Measurements from ENCODE around the gene CRACR2B. TPM values are rescaled to one million over a fixed set of nuclear protein-coding genes. Genes with fewer than 3 reads are reported as not detected.

The CRACR2B gene
- total and polyA plus RNA-seq, 2 of the 13 experiments (the other 11 are each of a cell fraction or from before 2014, with no cell fraction given), result 14.9 to 21.0 TPM

- TF ChIP-seq POGK (CRISPR knock-in tag; conservative IDR thresholded peaks at IDR 0.05) (no peak), SP2 (CRISPR knock-in tag; IDR thresholded peaks at IDR 0.05) (no peak), MYPOP (CRISPR knock-in tag; IDR thresholded peaks at IDR 0.05) (no peak), PCBP1 (IDR thresholded peaks at IDR 0.05; ENCODE audit: borderline replicate concordance, low read depth, low read length) (0 out of 2 replicates have a peak, but pooled peaks have one; percentile 3), ZBTB39 (CRISPR knock-in tag; IDR thresholded peaks at IDR 0.05) (no peak), MLLT10 (CRISPR knock-in tag; IDR thresholded peaks at IDR 0.05) (no peak), THRA (CRISPR knock-in tag; IDR thresholded peaks at IDR 0.05; ENCODE audit: borderline replicate concordance) (no peak), ZNF777 (CRISPR knock-in tag; IDR thresholded peaks at IDR 0.05) (no peak), FOXO4 (CRISPR knock-in tag; conservative IDR thresholded peaks at IDR 0.05) (no peak), ZNF136 (CRISPR knock-in tag; IDR thresholded peaks at IDR 0.05; ENCODE audit: low read depth) (no peak), ZKSCAN5 (CRISPR knock-in tag; IDR thresholded peaks at IDR 0.05) (no peak), HNRNPH1 (optimal IDR thresholded peaks at IDR 0.05; ENCODE audit: low read depth, low read length) (no peak), ISL2 (CRISPR knock-in tag; IDR thresholded peaks at IDR 0.05) (no peak), FOXM1 (CRISPR knock-in tag; IDR thresholded peaks at IDR 0.05) (no peak), REL (CRISPR knock-in tag; conservative IDR thresholded peaks at IDR 0.05) (no peak), SMAD1 (CRISPR knock-in tag; IDR thresholded peaks at IDR 0.05; ENCODE audit: borderline replicate concordance, low read depth) (no peak), ZNF589 (CRISPR knock-in tag; conservative IDR thresholded peaks at IDR 0.05) (no peak), PHF8 (CRISPR knock-in tag; IDR thresholded peaks at IDR 0.05) (no peak), RARA (CRISPR knock-in tag; IDR thresholded peaks at IDR 0.05) (peak; percentile 49; the same call in 1 of the 2 replicates), NRL (CRISPR knock-in tag; IDR thresholded peaks at IDR 0.05; ENCODE audit: borderline replicate concordance) (no peak), ZNF160 (CRISPR knock-in tag; IDR thresholded peaks at IDR 0.05) (no peak), ZZZ3 (CRISPR knock-in tag; IDR thresholded peaks at IDR 0.05; ENCODE audit: borderline replicate concordance) (no peak)
Observed at GRCh38 chr11:820655-821511, 6.8 kb upstream of the CRACR2B start (continued).

All from HepG2 (cell line).